ENCODE data around the gene TMEM225B. TPM values are rescaled to one million over a fixed set of nuclear protein-coding genes. Genes with fewer than 3 reads are reported as not detected.
"Not testable (repeated sequence)": the region's sequence is repeated elsewhere in the genome, so short reads cannot be mapped to it uniquely, and the experiment has no call there.

TMEM225B gene, protein sequence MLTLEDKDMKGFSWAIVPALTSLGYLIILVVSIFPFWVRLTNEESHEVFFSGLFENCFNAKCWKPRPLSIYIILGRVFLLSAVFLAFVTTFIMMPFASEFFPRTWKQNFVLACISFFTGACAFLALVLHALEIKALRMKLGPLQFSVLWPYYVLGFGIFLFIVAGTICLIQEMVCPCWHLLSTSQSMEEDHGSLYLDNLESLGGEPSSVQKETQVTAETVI
- 10 to 100 TPM in 1 of 2 donors, not detected in 1; 23.5 TPM for total RNA-seq

DNA sequence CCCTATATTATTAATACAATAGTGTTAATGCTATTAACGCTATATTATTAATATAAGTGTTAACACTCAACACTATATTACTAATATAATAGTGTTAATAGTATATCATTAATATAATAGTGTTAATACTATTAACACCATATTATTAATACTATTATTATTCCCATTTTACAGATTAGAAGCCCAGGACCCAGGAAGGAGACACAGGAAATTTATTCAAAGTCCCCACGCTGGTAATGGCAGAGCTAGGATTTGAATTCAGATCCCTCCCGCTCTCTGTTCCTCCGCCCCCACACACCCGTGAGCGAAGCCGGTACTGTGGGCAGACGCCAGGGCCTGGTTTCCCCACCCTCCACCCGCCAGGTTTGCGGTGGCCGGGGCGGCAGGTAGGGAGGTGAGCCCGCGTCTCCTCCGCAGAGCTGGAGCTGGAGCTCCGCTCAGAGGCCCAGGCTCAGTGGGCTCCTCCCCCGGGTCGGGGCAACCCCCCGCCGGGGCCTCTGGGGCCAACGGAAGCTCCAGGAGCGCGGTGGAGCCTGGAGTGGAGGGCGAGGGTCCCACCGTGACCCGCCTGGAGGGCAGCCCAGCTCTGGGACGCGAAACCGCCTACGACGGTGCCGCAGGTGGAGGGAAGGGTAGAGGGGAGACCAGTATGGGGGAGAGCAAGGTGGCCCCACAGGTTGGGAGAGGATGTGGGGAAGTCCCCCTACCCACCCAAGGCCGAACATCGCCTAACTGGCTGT lies at the start of gene TMEM225B:
Gene TMEM225B, plus strand, starts transcription at position 506 of the 740 bp plus-strand sequence. CDS start 6,122 bp downstream, outside the sequence.
- 76% methylated on average over 34 of the region's 34 CpGs for WGBS
- H3K27ac ChIP-seq = no peak within 1 kb of the TSS
- intact Hi-C loops (cut with DNase I) = no loop called here
- no peaks in the 10 kb centered on the region for H3K36me3 ChIP-seq
- TF ChIP-seq, protein P1, sequence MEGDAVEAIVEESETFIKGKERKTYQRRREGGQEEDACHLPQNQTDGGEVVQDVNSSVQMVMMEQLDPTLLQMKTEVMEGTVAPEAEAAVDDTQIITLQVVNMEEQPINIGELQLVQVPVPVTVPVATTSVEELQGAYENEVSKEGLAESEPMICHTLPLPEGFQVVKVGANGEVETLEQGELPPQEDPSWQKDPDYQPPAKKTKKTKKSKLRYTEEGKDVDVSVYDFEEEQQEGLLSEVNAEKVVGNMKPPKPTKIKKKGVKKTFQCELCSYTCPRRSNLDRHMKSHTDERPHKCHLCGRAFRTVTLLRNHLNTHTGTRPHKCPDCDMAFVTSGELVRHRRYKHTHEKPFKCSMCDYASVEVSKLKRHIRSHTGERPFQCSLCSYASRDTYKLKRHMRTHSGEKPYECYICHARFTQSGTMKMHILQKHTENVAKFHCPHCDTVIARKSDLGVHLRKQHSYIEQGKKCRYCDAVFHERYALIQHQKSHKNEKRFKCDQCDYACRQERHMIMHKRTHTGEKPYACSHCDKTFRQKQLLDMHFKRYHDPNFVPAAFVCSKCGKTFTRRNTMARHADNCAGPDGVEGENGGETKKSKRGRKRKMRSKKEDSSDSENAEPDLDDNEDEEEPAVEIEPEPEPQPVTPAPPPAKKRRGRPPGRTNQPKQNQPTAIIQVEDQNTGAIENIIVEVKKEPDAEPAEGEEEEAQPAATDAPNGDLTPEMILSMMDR (IDR thresholded peaks at IDR 0.05) = no peak
- no peak for TF ChIP-seq POLR2A (IDR thresholded peaks at IDR 0.05)
- H3K4me3 ChIP-seq = no peak within 1 kb of the TSS
- no peaks in the 10 kb centered on the region for H3K27me3 ChIP-seq (replicated peaks; ENCODE audit: insufficient read depth)
- no peaks in the 10 kb centered on the region for H3K9me3 ChIP-seq
- H3K4me1 ChIP-seq (replicated peaks) = no peaks in the 10 kb centered on the region
- no peak for DNase-seq (ENCODE audit: low spot score)

DNA sequence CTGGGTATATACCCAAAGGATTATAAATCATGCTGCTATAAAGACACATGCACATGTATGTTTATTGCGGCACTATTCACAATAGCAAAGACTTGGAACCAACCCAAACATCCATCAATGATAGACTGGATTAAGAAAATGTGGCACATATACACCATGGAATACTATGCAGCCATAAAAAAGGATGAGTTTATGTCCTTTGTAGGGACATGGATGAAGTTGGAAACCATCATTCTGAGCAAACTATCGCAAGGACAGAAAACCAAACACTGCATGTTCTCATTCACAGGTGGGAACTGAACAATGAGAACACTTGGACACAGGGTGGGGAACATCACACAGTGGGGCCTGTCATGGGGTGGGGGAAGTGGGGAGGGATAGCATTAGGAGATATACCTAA lies 48.5 kb upstream of the TMEM225B start:
- H3K9me3 ChIP-seq; DNase-seq (ENCODE audit: low spot score); H3K4me1 ChIP-seq (replicated peaks); H3K36me3 ChIP-seq; H3K27ac ChIP-seq; intact Hi-C loops (cut with DNase I); H3K27me3 ChIP-seq (replicated peaks; ENCODE audit: insufficient read depth); H3K4me3 ChIP-seq: not testable (repeated sequence)
- WGBS = 94% methylated on average over 2 of the region's 2 CpGs

DNA sequence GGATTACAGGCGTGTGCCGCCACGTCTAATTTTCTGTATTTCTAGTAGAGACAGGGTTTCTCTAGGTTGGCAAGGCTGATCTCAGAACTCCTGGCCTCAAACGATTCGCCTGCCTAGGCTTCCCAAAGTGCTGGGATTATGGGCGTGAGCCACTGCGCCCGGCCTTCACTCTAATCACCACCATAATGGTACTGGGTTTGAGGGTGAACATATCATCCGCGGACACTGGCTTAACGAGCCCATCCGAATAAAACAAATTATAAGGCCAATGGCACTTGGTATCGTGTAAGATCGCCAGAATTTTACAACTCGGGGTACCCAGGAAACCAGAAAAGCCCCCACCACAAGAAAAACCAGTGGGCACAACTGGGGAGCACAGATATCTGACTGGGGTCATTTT lies 46.7 kb upstream of the TMEM225B start:
- Histone ChIP-seq H3K9me3 (no peaks in the 10 kb centered on the region), H3K27ac (peak overlapping the region; percentile 76 to 85), H3K4me1 (replicated peaks) (no peaks in the 10 kb centered on the region), H3K36me3 (no peaks in the 10 kb centered on the region), H3K27me3 (replicated peaks; ENCODE audit: insufficient read depth) (no peaks in the 10 kb centered on the region), H3K4me3 (peak overlapping the region; percentile 54 to 84)
- 8% methylated on average over 15 of the region's 15 CpGs for WGBS
- TF ChIP-seq, protein P1 (IDR thresholded peaks at IDR 0.05) = no peak
- TF ChIP-seq POLR2AphosphoS5 (IDR thresholded peaks at IDR 0.05) = no peak
- TF ChIP-seq POLR2A (IDR thresholded peaks at IDR 0.05) = no peak
- no peak for DNase-seq (ENCODE audit: low spot score)
- intact Hi-C loops (cut with DNase I) = loop anchor here (5.0 to 10.0 kb wide), 2 partner anchors 49 to 363 kb away; partner anchors contain the start of genes TRIM4, ZKSCAN5 and ZNF394

DNA sequence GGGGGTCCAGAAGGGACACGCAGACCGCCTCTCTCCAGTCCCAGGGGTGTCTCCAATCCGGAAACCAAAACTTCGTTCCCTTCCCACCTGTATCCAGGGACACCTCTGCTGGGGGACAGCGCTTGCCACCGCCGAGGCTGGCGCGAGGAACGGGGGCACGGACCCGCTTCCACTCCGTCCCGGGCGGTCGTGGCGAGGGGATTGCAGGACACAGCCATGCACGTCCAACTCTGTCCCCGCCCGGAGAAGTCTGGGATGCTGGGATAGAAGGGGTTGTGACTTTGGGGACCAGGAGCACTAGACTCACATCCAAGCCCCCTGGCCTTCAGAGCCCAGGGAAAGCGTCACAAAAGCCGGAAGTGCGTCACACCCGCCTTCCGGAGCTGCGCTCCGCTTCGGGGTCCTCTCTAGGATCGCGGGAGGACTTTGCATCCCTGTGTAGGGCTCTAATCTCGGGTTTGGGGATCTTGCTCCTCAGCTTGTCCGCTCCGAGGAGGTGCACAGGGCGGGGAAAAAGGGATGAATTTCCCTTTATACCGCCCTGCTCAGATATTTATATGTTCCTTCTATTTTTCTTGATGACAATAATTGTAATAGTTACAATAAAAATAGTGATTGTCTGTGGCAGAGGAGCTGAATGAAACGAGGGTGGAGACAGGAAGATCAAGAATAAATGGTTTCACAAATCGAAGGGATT lies 46.2 kb upstream of the TMEM225B start, which contains the start of gene FAM200A:
Gene FAM200A, minus strand, starts transcription at position 348 of the 697 bp plus-strand sequence. CDS start 3,707 bp downstream, outside the sequence.
- Histone ChIP-seq H3K27ac (peak within 1 kb of the TSS; percentile 76 to 85), H3K4me3 (peak within 1 kb of the TSS; percentile 54 to 84), H3K9me3 (no peaks in the 10 kb centered on the region), H3K4me1 (replicated peaks) (no peaks in the 10 kb centered on the region), H3K27me3 (replicated peaks; ENCODE audit: insufficient read depth) (no peaks in the 10 kb centered on the region), H3K36me3 (no peaks in the 10 kb centered on the region)
- peak; percentile 83 for DNase-seq (ENCODE audit: low spot score)
- peak; percentile 96 for TF ChIP-seq POLR2AphosphoS5 (IDR thresholded peaks at IDR 0.05)
- TF ChIP-seq POLR2A (IDR thresholded peaks at IDR 0.05) = peak; percentile 47
- TF ChIP-seq, protein P1 (IDR thresholded peaks at IDR 0.05) = no peak
- under 1% methylated on average over 37 of the region's 37 CpGs for WGBS
- intact Hi-C loops (cut with DNase I) = loop anchor here (5.0 to 10.0 kb wide), 2 partner anchors 50 to 363 kb away; partner anchors contain the start of genes TRIM4, ZKSCAN5 and ZNF394

DNA sequence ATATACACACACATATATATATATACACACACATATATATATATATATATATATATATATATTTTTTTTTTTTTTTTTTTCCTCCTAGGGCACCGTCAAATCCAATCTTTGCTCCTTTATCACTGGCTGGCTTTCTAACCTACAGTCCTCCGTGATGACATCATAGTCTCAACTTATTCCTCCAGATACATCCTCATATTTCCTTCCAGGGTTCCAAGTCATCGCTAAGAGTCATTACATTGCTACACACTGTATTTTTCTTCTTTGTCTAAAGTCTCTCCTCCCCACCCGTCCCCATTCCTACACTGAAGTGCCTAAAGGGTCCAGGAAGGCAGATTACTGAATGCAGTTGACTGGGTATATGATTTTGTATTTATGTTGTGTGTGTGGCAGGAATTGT lies 45.0 kb upstream of the TMEM225B start:
- no peaks in the 10 kb centered on the region for H3K36me3 ChIP-seq
- intact Hi-C loops (cut with DNase I) = loop anchor here (5.0 to 10.0 kb wide), 2 partner anchors 51 to 362 kb away; partner anchors contain the start of genes TRIM4, ZKSCAN5 and ZNF394
- H3K27ac ChIP-seq = no peak overlapping the region
- H3K4me3 ChIP-seq = no peak overlapping the region
- H3K4me1 ChIP-seq (replicated peaks) = no peaks in the 10 kb centered on the region
- 89% methylated on average over 4 of the region's 4 CpGs for WGBS
- H3K9me3 ChIP-seq = no peaks in the 10 kb centered on the region
- TF ChIP-seq POLR2AphosphoS5 (IDR thresholded peaks at IDR 0.05) = no peak
- TF ChIP-seq POLR2A (IDR thresholded peaks at IDR 0.05) = no peak
- TF ChIP-seq, protein P1 (IDR thresholded peaks at IDR 0.05) = no peak
- no peaks in the 10 kb centered on the region for H3K27me3 ChIP-seq (replicated peaks; ENCODE audit: insufficient read depth)
- DNase-seq (ENCODE audit: low spot score) = no peak
